Panc1 (cell line): ENCODE data around the gene ZNF516. TPM values are rescaled to one million over a fixed set of nuclear protein-coding genes. Genes with fewer than 3 reads are reported as not detected.

Source experiments
- ATAC-seq: fragments of 200-7000 bp; cut with Tn5 transposase; 2 replicates; pipeline ENCODE4 v1.9.1; 2020; ENCODE audit warnings: mild to moderate bottlenecking, moderate library complexity
- BruUV-seq: library from RNA; stranded (reverse); fragments of 400-500 nt; replicated peaks from 2 replicates; lab custom pipeline; 2021; lab: Mats Ljungman, UMichigan
- CTCF ChIA-PET: fragments of 300-600 bp; sonication (Branson Sonifier 250); formaldehyde crosslinking; loops from one replicate; lab custom pipeline; 2022; ENCODE audit warnings: antibody characterized with exemption; lab: Charles Lee
- POLR2A ChIA-PET: fragments of 300-600 bp; sonication (Branson Sonifier 250); formaldehyde crosslinking; loops from one replicate; lab custom pipeline; 2022; ENCODE audit warnings: antibody characterized with exemption; lab: Charles Lee
- DNase-seq: peaks from one replicate; pipeline ENCODE4 v3.0.0-alpha.2; 2010; ENCODE audit warnings: low read depth, low spot score
- H3K27ac ChIP-seq: 2 replicates; pipeline ENCODE4 v1.5.1; 2011; ENCODE audit warnings: mild to moderate bottlenecking, low read length, inconsistent platforms
- H3K27me3 ChIP-seq: fragments of 200-500 bp; sonication (Bioruptor generic); 2 replicates; pipeline ENCODE4 v1.6.0; 2014; ENCODE audit warnings: low read length, inconsistent platforms; ENCODE audit not compliant: control insufficient read depth, insufficient read depth
- H3K36me3 ChIP-seq: fragments of 200-500 bp; sonication (Bioruptor generic); 2 replicates; pipeline ENCODE4 v1.5.1; 2014; ENCODE audit warnings: inconsistent platforms, mild to moderate bottlenecking, low read length, moderate library complexity; ENCODE audit not compliant: control insufficient read depth, insufficient read depth
- H3K4me1 ChIP-seq: 2 replicates; pipeline ENCODE4 v1.5.1; 2011; ENCODE audit warnings: inconsistent platforms, mild to moderate bottlenecking, low read length, moderate library complexity; ENCODE audit not compliant: control insufficient read depth, insufficient read depth
- H3K4me3 ChIP-seq, 2 experiments: 2 replicates each; pipeline ENCODE4 v1.5.1; 2011 to 2012; ENCODE audit warnings: low read depth in 2 of 2, low read length in 2 of 2, mild to moderate bottlenecking in 2 of 2, inconsistent platforms in 1 of 2, moderate library complexity in 1 of 2
- H3K9me3 ChIP-seq: fragments of 200-500 bp; sonication (Bioruptor generic); 2 replicates; pipeline ENCODE4 v1.5.1; 2014; ENCODE audit warnings: low read depth, mild to moderate bottlenecking, inconsistent platforms, low read length, moderate library complexity; ENCODE audit not compliant: control insufficient read depth, insufficient read depth
- POLR2AphosphoS5 ChIP-seq: IDR thresholded peaks from 2 replicates; pipeline ENCODE4 v1.6.1; 2012; ENCODE audit warnings: mild to moderate bottlenecking, low read depth, low read length, moderate library complexity
- SIN3A ChIP-seq: IDR thresholded peaks from 2 replicates; pipeline ENCODE4 v1.6.1; 2012; ENCODE audit warnings: low read depth, mild to moderate bottlenecking, low read length, moderate library complexity, borderline replicate concordance; ENCODE audit not compliant: insufficient read depth
- in situ Hi-C: cut with HindIII; loops from 2 replicates; pipeline ENCODE4 v1.10.0; 2016; ENCODE audit warnings: low sequenced_read_pairs, low pct_unique_long_range_greater_than_20kb
- intact Hi-C: fragments of 100-400 bp; cut with micrococcal nuclease; formaldehyde crosslinking; loops from one replicate; pipeline ENCODE4 v1.10.0; 2022; ENCODE audit not compliant: unreplicated experiment
- total RNA-seq: library from RNA; stranded (reverse); gene quantifications from one replicate; pipeline ENCODE4 v1.2.1, GENCODE V29; 2021; ENCODE audit not compliant: unreplicated experiment
- TF ChIP-seq, protein P1 (sequence below): fragments of 450-650 bp; IDR thresholded peaks from 2 replicates; pipeline ENCODE4 v1.5.1; 2017; ENCODE audit warnings: mild to moderate bottlenecking
- TF ChIP-seq, protein P2 (sequence below), 2 experiments: IDR thresholded peaks; 2 replicates each; pipeline ENCODE4 v1.6.1; 2011 to 2012; ENCODE audit warnings: low read depth in 2 of 2, control low read depth in 1 of 2, low read length in 1 of 2, mild to moderate bottlenecking in 1 of 2, moderate library complexity in 1 of 2; ENCODE audit not compliant: insufficient read depth in 1 of 2

The ZNF516 gene
- total RNA-seq, 1 experiment from 2014 or later: 28.6 TPM

DNA sequence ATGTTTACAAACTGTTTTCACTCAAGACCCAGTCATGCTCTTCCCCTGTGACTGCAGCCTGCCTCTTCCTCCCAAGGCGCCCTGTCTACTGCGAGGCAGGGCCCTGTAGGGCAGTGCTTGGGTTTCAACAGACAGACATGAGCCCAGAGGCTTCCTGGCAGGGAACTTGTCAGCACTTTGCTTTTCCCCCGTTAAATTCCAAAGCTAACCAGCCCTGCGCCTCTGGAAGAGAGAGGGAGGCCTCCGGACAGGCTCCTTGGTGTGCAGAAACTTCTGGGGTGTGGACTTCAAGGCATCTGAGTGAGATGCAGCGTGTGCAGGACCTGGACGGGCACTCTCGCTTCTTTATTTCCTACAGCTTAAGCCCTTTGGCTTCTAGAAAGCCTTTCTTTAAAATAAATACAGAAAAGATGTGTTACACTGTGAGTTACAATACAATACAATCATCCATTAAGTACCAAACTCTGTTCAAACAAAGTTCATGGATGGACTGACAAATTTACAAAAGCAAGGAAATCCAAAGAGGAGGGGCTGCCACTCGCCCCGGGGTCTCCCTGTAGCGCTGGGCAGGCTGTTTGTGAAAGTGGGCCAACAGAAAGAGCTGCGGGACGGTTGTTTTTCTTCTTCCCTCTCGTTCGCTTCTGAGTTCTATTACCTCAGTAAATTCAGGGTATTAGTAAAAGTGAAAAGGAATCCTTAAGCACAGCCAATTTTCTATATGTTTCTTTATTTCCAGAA, 8.8 kb upstream of the ZNF516 start:
- intact Hi-C loops: no loop called here
- peaks cover 5% of the 10 kb centered on the region; the same call in 1 of the 2 replicates for H3K27me3 ChIP-seq
- no TSS peak for BruUV-seq
- in situ Hi-C loops: no loop called here
- no peaks in the 10 kb centered on the region for H3K9me3 ChIP-seq
- no peaks in the 10 kb centered on the region for H3K4me1 ChIP-seq
- H3K27ac ChIP-seq: no peak overlapping the region
- TF ChIP-seq SIN3A (no peak), POLR2AphosphoS5 (no peak)
- TF ChIP-seq, protein P1, sequence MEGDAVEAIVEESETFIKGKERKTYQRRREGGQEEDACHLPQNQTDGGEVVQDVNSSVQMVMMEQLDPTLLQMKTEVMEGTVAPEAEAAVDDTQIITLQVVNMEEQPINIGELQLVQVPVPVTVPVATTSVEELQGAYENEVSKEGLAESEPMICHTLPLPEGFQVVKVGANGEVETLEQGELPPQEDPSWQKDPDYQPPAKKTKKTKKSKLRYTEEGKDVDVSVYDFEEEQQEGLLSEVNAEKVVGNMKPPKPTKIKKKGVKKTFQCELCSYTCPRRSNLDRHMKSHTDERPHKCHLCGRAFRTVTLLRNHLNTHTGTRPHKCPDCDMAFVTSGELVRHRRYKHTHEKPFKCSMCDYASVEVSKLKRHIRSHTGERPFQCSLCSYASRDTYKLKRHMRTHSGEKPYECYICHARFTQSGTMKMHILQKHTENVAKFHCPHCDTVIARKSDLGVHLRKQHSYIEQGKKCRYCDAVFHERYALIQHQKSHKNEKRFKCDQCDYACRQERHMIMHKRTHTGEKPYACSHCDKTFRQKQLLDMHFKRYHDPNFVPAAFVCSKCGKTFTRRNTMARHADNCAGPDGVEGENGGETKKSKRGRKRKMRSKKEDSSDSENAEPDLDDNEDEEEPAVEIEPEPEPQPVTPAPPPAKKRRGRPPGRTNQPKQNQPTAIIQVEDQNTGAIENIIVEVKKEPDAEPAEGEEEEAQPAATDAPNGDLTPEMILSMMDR: no peak
- TF ChIP-seq, protein P2, sequence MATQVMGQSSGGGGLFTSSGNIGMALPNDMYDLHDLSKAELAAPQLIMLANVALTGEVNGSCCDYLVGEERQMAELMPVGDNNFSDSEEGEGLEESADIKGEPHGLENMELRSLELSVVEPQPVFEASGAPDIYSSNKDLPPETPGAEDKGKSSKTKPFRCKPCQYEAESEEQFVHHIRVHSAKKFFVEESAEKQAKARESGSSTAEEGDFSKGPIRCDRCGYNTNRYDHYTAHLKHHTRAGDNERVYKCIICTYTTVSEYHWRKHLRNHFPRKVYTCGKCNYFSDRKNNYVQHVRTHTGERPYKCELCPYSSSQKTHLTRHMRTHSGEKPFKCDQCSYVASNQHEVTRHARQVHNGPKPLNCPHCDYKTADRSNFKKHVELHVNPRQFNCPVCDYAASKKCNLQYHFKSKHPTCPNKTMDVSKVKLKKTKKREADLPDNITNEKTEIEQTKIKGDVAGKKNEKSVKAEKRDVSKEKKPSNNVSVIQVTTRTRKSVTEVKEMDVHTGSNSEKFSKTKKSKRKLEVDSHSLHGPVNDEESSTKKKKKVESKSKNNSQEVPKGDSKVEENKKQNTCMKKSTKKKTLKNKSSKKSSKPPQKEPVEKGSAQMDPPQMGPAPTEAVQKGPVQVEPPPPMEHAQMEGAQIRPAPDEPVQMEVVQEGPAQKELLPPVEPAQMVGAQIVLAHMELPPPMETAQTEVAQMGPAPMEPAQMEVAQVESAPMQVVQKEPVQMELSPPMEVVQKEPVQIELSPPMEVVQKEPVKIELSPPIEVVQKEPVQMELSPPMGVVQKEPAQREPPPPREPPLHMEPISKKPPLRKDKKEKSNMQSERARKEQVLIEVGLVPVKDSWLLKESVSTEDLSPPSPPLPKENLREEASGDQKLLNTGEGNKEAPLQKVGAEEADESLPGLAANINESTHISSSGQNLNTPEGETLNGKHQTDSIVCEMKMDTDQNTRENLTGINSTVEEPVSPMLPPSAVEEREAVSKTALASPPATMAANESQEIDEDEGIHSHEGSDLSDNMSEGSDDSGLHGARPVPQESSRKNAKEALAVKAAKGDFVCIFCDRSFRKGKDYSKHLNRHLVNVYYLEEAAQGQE (IDR thresholded peaks at IDR 0.05; ENCODE audit: insufficient read depth in 1 of 2, low read depth in 2 of 2, low read length in 1 of 2): no peak
- DNase-seq (no peak), ATAC-seq (no peak)
- no peak overlapping the region for H3K4me3 ChIP-seq
- no peaks in the 10 kb centered on the region for H3K36me3 ChIP-seq
- CTCF ChIA-PET: interaction anchor here (0.7 kb wide), 1 partner anchor 119 kb away, joined by 4 read pairs; no protein-coding TSS in a partner anchor
- POLR2A ChIA-PET: interaction anchor here (0.7 kb wide), 1 partner anchor 503 kb away, joined by 6 read pairs; no protein-coding TSS in a partner anchor

GRCh38 chr18:76502551-76502950, 7.5 kb upstream of the ZNF516 start:
- Histone ChIP-seq H3K9me3 (no peaks in the 10 kb centered on the region), H3K4me1 (no peaks in the 10 kb centered on the region), H3K36me3 (no peaks in the 10 kb centered on the region), H3K4me3 (no peak overlapping the region), H3K27me3 (peaks cover 5% of the 10 kb centered on the region; the same call in 1 of the 2 replicates), H3K27ac (no peak overlapping the region)
- DNase-seq: no peak
- BruUV-seq: no TSS peak
- ChIA-PET CTCF (no interaction called here), POLR2A (no interaction called here)
- TF ChIP-seq, protein P1: no peak
- TF ChIP-seq POLR2AphosphoS5: no peak
- no peak for TF ChIP-seq SIN3A
- no peak for ATAC-seq
- in situ Hi-C loops: no loop called here
- intact Hi-C loops: no loop called here
